ENCODE results near the gene OR5I1.
"Not testable (repeated sequence)": the region's sequence is repeated elsewhere in the genome, so short reads cannot be mapped to it uniquely, and the experiment has no call there.

The OR5I1 gene

GRCh38 chr11:55936300-55936699 is at the start of gene OR5I1:
TSS of gene OR5I1 (minus strand) at chr11:55936400. CDS start at chr11:55936400, 0 bp downstream.
- no peak for DNase-seq

GRCh38 chr11:55970935-55971334 is 34.7 kb upstream of the OR5I1 start:
- DNase-seq = no peak

GRCh38 chr11:55969845-55970244 is 33.6 kb upstream of the OR5I1 start, which contains the start of gene OR10AG1:
TSS of gene OR10AG1 (minus strand) at chr11:55969945. CDS start at chr11:55969907, 38 bp downstream.
- no peak for DNase-seq

- no peak for DNase-seq
Measured at GRCh38 chr11:55967914-55968313, 31.7 kb upstream of the OR5I1 start.

- no peak for DNase-seq
Measured at GRCh38 chr11:55966391-55966790, 30.2 kb upstream of the OR5I1 start.

GRCh38 chr11:55956521-55956920 is 20.3 kb upstream of the OR5I1 start:
- DNase-seq = no peak

- DNase-seq = no peak
Measured at GRCh38 chr11:55949330-55949729, 13.1 kb upstream of the OR5I1 start.

- no peak for DNase-seq
Measured at GRCh38 chr11:55942785-55943392, 6.7 kb upstream of the OR5I1 start.

- no peak for DNase-seq
Measured at GRCh38 chr11:55920537-55920936, 15.7 kb downstream of the OR5I1 start.

GRCh38 chr11:55914482-55914881 is 21.7 kb downstream of the OR5I1 start, which contains the start of gene OR5W2:
TSS of gene OR5W2 (minus strand) at chr11:55914582. CDS start at chr11:55914582, 0 bp downstream.
- DNase-seq = no peak

- DNase-seq = no peak
Measured at GRCh38 chr11:55902308-55902707, 33.9 kb downstream of the OR5I1 start.

- no peak for DNase-seq
Measured at GRCh38 chr11:55895216-55895615, 41.0 kb downstream of the OR5I1 start.

- not testable (repeated sequence) for DNase-seq
Measured at GRCh38 chr11:55885481-55885880, 50.7 kb downstream of the OR5I1 start.

Measured in cortex of kidney (tissue), 1 donor.